ENCODE data around the gene USH1C. TPM values are rescaled to one million over a fixed set of nuclear protein-coding genes. Genes with fewer than 3 reads are reported as not detected.

The USH1C gene
- total RNA-seq, 2 experiments from 2014 or later = not detected

GRCh38 chr11:17578958-17579357 lies 34.7 kb upstream of the USH1C start:
- ChIA-PET CTCF (no interaction called here), POLR2A (no interaction called here)
- no peaks in the 10 kb centered on the region for H3K9me3 Mint-ChIP-seq (ENCODE audit: low read depth)

GRCh38 chr11:17578296-17578695 lies 34.1 kb upstream of the USH1C start:
- CTCF ChIA-PET = no interaction called here

More at GRCh38 chr11:17578958-17579357, 34.7 kb upstream of the USH1C start:
- intact Hi-C loops (cut with DNase I, micrococcal nuclease) = no loop called here
- Mint-ChIP-seq H3K4me1 (no peaks in the 10 kb centered on the region), H3K4me3 (no peak overlapping the region), H3K27me3 (peaks cover 4% of the 10 kb centered on the region), H3K36me3 (ENCODE audit: low read depth) (no peaks in the 10 kb centered on the region), H3K27ac (no peak overlapping the region)
- ATAC-seq (no peak), DNase-seq (no peak)

GRCh38 chr11:17575431-17576425 lies 31.5 kb upstream of the USH1C start:
- CTCF ChIA-PET = interaction anchor here (0.5 to 1.4 kb wide), 2 partner anchors 23 to 706 kb away, joined by 4 read pairs; no protein-coding TSS in a partner anchor
- Mint-ChIP-seq H3K9me3 (ENCODE audit: low read depth) (no peaks in the 10 kb centered on the region), H3K27me3 (peaks cover 5% of the 10 kb centered on the region), H3K27ac (no peak overlapping the region), H3K4me3 (no peak overlapping the region), H3K36me3 (ENCODE audit: low read depth) (no peaks in the 10 kb centered on the region), H3K4me1 (peaks cover 4% of the 10 kb centered on the region)
- DNase-seq = no peak
- intact Hi-C loops (cut with DNase I, micrococcal nuclease) = no loop called here
- POLR2A ChIA-PET = no interaction called here
- ATAC-seq = no peak

More at GRCh38 chr11:17578296-17578695, 34.1 kb upstream of the USH1C start:
- no peak for DNase-seq
- no peaks in the 10 kb centered on the region for H3K9me3 Mint-ChIP-seq (ENCODE audit: low read depth)
- H3K27ac Mint-ChIP-seq = no peak overlapping the region
- H3K4me3 Mint-ChIP-seq = no peak overlapping the region
- no peaks in the 10 kb centered on the region for H3K4me1 Mint-ChIP-seq
- no peak for ATAC-seq
- H3K27me3 Mint-ChIP-seq = peaks cover 6% of the 10 kb centered on the region
- intact Hi-C loops (cut with DNase I, micrococcal nuclease) = no loop called here
- no peaks in the 10 kb centered on the region for H3K36me3 Mint-ChIP-seq (ENCODE audit: low read depth)
- POLR2A ChIA-PET = no interaction called here

GRCh38 chr11:17574141-17575091 lies 30.2 kb upstream of the USH1C start:
- POLR2A ChIA-PET = no interaction called here
- intact Hi-C loops (cut with DNase I, micrococcal nuclease) = no loop called here
- Mint-ChIP-seq H3K4me1 (peaks cover 4% of the 10 kb centered on the region), H3K4me3 (no peak overlapping the region), H3K27ac (no peak overlapping the region), H3K27me3 (peaks cover 5% of the 10 kb centered on the region), H3K9me3 (ENCODE audit: low read depth) (no peaks in the 10 kb centered on the region), H3K36me3 (ENCODE audit: low read depth) (no peaks in the 10 kb centered on the region)
- no peak for ATAC-seq
- CTCF ChIA-PET = no interaction called here
- DNase-seq = no peak

- H3K36me3 Mint-ChIP-seq (ENCODE audit: low read depth) = no peaks in the 10 kb centered on the region
- POLR2A ChIA-PET = no interaction called here
- DNase-seq (no peak), ATAC-seq (no peak)
- intact Hi-C loops (cut with DNase I, micrococcal nuclease) = no loop called here
- H3K4me1 Mint-ChIP-seq = peaks cover 4% of the 10 kb centered on the region
- peaks cover 5% of the 10 kb centered on the region for H3K27me3 Mint-ChIP-seq
- no peak overlapping the region for H3K27ac Mint-ChIP-seq
- CTCF ChIA-PET = no interaction called here
- no peak overlapping the region for H3K4me3 Mint-ChIP-seq
- H3K9me3 Mint-ChIP-seq (ENCODE audit: low read depth) = no peaks in the 10 kb centered on the region
Observed at GRCh38 chr11:17573526-17573925, 29.3 kb upstream of the USH1C start.

- ATAC-seq = no peak
- Mint-ChIP-seq H3K36me3 (ENCODE audit: low read depth) (no peaks in the 10 kb centered on the region), H3K4me3 (no peak overlapping the region), H3K27ac (no peak overlapping the region), H3K27me3 (peaks cover 5% of the 10 kb centered on the region), H3K9me3 (ENCODE audit: low read depth) (no peaks in the 10 kb centered on the region), H3K4me1 (peaks cover 4% of the 10 kb centered on the region)
- DNase-seq = no peak
- intact Hi-C loops (cut with DNase I, micrococcal nuclease) = no loop called here
- POLR2A ChIA-PET = no interaction called here
- CTCF ChIA-PET = no interaction called here
Observed at GRCh38 chr11:17572791-17573460, 28.7 kb upstream of the USH1C start.

- Mint-ChIP-seq H3K27ac (no peak overlapping the region), H3K4me3 (no peak overlapping the region), H3K4me1 (peaks cover 4% of the 10 kb centered on the region), H3K36me3 (ENCODE audit: low read depth) (no peaks in the 10 kb centered on the region), H3K9me3 (ENCODE audit: low read depth) (no peaks in the 10 kb centered on the region), H3K27me3 (peaks cover 5% of the 10 kb centered on the region)
- ChIA-PET POLR2A (no interaction called here), CTCF (no interaction called here)
- ATAC-seq (no peak), DNase-seq (no peak)
- intact Hi-C loops (cut with DNase I, micrococcal nuclease) = no loop called here
Observed at GRCh38 chr11:17572359-17572690, 28.1 kb upstream of the USH1C start.

GRCh38 chr11:17571431-17572358 lies 27.5 kb upstream of the USH1C start:
- DNase-seq = no peak
- Mint-ChIP-seq H3K4me3 (no peak overlapping the region), H3K9me3 (ENCODE audit: low read depth) (no peaks in the 10 kb centered on the region), H3K36me3 (ENCODE audit: low read depth) (no peaks in the 10 kb centered on the region), H3K4me1 (peaks cover 4% of the 10 kb centered on the region), H3K27me3 (peaks cover 5% of the 10 kb centered on the region), H3K27ac (no peak overlapping the region)
- no peak for ATAC-seq
- ChIA-PET CTCF (interaction anchor here (0.6 kb wide), 1 partner anchor 142 kb away, joined by 3 read pairs; no protein-coding TSS in a partner anchor), POLR2A (no interaction called here)
- intact Hi-C loops (cut with DNase I, micrococcal nuclease) = no loop called here

- intact Hi-C loops (cut with DNase I, micrococcal nuclease) = no loop called here
- Mint-ChIP-seq H3K36me3 (ENCODE audit: low read depth) (no peaks in the 10 kb centered on the region), H3K27ac (no peak overlapping the region), H3K4me1 (peaks cover 4% of the 10 kb centered on the region), H3K4me3 (no peak overlapping the region), H3K27me3 (peaks cover 5% of the 10 kb centered on the region), H3K9me3 (ENCODE audit: low read depth) (no peaks in the 10 kb centered on the region)
- POLR2A ChIA-PET = no interaction called here
- DNase-seq (no peak), ATAC-seq (no peak)
- CTCF ChIA-PET = no interaction called here
Observed at GRCh38 chr11:17570034-17570433, 25.8 kb upstream of the USH1C start.

GRCh38 chr11:17568944-17569343 lies 24.7 kb upstream of the USH1C start:
- peaks cover 5% of the 10 kb centered on the region for H3K27me3 Mint-ChIP-seq
- no peaks in the 10 kb centered on the region for H3K9me3 Mint-ChIP-seq (ENCODE audit: low read depth)
- intact Hi-C loops (cut with DNase I, micrococcal nuclease) = no loop called here
- POLR2A ChIA-PET = no interaction called here
- DNase-seq = no peak
- H3K36me3 Mint-ChIP-seq (ENCODE audit: low read depth) = no peaks in the 10 kb centered on the region
- peaks cover 4% of the 10 kb centered on the region for H3K4me1 Mint-ChIP-seq
- H3K27ac Mint-ChIP-seq = no peak overlapping the region
- no peak overlapping the region for H3K4me3 Mint-ChIP-seq
- CTCF ChIA-PET = no interaction called here
- ATAC-seq = no peak

Data from activated CD4-positive, alpha-beta T cell treated with anti-CD3 and anti-CD28 coated beads for 36 hours (primary cell).